Kidney epithelial cell (primary cell): ENCODE data around the gene ATXN1L. TPM values are rescaled to one million over a fixed set of nuclear protein-coding genes. Genes with fewer than 3 reads are reported as not detected.

Source experiments
- DNase-seq: peaks from one replicate; pipeline ENCODE4 v3.0.0-alpha.2; 2010; ENCODE audit warnings: low read depth
- H3K27me3 ChIP-seq: 2 replicates; pipeline ENCODE4 v1.6.0; 2011; ENCODE audit warnings: low read length; ENCODE audit not compliant: control insufficient read depth, insufficient read depth
- H3K36me3 ChIP-seq: 2 replicates; pipeline ENCODE4 v1.5.1; 2011; ENCODE audit warnings: low read length; ENCODE audit not compliant: control insufficient read depth, insufficient read depth
- H3K4me3 ChIP-seq: 2 replicates; pipeline ENCODE4 v1.5.1; 2011; ENCODE audit warnings: low read depth, mild to moderate bottlenecking, control low read depth, low read length
- total RNA-seq: library from RNA; depleted of rRNA; stranded (reverse); fragments of >200 nt; gene quantifications from 2 replicates; pipeline ENCODE4 v1.2.3, GENCODE V29; 2015
- TF ChIP-seq, protein P1 (sequence below): IDR thresholded peaks from 2 replicates; pipeline ENCODE4 v1.5.1; 2011; ENCODE audit warnings: mild to moderate bottlenecking, moderate library complexity, low read length, control low read depth, inconsistent platforms; ENCODE audit not compliant: insufficient read depth, poor library complexity, severe bottlenecking

The ATXN1L gene, protein sequence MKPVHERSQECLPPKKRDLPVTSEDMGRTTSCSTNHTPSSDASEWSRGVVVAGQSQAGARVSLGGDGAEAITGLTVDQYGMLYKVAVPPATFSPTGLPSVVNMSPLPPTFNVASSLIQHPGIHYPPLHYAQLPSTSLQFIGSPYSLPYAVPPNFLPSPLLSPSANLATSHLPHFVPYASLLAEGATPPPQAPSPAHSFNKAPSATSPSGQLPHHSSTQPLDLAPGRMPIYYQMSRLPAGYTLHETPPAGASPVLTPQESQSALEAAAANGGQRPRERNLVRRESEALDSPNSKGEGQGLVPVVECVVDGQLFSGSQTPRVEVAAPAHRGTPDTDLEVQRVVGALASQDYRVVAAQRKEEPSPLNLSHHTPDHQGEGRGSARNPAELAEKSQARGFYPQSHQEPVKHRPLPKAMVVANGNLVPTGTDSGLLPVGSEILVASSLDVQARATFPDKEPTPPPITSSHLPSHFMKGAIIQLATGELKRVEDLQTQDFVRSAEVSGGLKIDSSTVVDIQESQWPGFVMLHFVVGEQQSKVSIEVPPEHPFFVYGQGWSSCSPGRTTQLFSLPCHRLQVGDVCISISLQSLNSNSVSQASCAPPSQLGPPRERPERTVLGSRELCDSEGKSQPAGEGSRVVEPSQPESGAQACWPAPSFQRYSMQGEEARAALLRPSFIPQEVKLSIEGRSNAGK
- 25.7 and 25.9 TPM in 2 replicates for total RNA-seq

DNA sequence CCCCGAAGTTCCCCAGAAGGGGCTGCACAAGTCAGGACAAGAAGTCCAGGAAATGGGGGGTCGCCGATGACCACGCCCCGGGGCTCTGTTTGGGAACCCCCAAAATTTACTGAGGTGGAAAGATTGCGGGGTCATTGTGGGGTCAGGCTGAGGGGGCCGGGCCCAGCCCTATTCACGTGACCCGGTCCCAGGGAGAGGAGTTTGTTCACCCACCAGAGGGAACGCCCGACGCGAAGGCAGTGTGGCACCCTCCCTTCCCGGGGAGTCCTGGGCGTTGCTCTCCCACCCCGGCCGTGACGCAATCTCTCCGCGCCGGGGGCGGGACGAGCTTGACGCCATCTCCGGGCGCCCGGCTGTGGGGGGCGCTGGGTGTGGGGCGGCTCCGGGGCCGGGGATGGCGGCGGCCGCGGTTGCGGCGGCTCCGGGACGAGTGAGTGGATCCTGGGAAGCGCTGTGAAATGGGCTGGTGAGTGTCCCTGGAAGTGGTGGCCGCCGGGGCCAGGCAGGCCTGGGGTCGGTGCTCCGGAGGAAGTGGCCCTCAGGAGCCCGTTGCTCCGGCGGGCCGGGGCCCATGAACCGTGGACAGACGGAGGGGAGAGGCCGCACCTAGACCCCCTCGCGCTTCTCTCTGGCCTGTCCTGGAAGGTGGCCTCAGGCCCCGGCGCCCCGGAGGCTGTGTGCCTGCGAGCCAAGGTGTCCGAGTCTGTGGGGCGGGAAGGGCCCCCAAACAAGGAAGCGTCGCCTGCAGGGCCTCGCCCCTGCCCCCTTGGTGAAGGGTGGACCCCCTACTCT, at the start of gene ATXN1L:
TSS of gene ATXN1L (plus strand) at position 338 of the 792 bp plus-strand sequence. CDS start 3,765 bp downstream, outside the sequence.
- Histone ChIP-seq H3K27me3 (no peaks in the 10 kb centered on the region), H3K4me3 (peak within 1 kb of the TSS; percentile 99), H3K36me3 (peaks cover 3% of the 10 kb centered on the region)
- peak; percentile 34 for DNase-seq
- TF ChIP-seq, protein P1, sequence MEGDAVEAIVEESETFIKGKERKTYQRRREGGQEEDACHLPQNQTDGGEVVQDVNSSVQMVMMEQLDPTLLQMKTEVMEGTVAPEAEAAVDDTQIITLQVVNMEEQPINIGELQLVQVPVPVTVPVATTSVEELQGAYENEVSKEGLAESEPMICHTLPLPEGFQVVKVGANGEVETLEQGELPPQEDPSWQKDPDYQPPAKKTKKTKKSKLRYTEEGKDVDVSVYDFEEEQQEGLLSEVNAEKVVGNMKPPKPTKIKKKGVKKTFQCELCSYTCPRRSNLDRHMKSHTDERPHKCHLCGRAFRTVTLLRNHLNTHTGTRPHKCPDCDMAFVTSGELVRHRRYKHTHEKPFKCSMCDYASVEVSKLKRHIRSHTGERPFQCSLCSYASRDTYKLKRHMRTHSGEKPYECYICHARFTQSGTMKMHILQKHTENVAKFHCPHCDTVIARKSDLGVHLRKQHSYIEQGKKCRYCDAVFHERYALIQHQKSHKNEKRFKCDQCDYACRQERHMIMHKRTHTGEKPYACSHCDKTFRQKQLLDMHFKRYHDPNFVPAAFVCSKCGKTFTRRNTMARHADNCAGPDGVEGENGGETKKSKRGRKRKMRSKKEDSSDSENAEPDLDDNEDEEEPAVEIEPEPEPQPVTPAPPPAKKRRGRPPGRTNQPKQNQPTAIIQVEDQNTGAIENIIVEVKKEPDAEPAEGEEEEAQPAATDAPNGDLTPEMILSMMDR = no peak

DNA sequence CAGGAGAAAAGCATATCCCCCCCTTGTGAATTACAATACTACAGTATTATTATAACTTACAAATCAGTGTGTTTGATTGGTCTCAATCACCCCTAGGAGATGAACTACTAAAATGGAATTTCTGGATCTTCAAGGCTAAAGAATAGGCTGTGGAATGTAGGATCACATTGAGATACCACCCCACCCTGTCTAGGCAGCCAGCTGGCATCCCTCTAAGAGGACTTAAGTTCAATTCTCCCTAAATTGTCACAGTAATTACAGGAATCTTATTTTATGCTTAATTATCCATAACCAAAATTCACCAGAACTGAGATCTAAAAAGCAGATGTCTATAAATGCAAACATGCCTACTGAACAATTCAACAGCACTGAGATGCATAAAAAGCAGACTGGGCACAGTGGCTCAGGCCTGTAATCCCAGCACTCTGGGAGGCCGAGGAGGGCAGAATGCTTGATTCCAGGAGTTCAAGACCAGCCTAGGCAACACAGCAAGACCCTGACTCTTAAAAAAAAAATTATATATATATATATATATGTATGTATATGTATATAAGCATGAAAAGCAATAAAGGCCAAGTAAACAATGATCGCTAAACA, 49.2 kb upstream of the ATXN1L start:
- H3K4me3 ChIP-seq = no peak overlapping the region
- H3K27me3 ChIP-seq = no peaks in the 10 kb centered on the region
- TF ChIP-seq, protein P1 = no peak
- DNase-seq = no peak
- H3K36me3 ChIP-seq = no peaks in the 10 kb centered on the region

DNA sequence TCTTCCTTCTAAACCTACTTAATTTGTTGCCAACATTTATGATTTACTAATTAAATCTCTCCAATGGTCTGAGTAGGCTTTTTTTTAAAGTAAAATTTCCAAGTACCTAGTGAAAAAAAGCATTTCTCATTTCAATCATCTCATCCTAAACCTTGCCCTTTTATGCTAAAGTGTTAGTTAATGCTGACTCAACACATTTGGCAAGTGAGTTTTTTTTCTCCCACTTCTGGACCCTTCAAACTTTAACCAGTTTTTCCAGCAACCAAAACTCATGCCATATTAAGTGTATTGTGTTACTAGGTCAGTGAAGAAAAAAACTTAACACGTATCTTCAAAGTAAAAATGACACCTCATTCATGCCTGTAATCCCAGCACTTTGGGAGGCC, 42.5 kb upstream of the ATXN1L start:
- no peaks in the 10 kb centered on the region for H3K27me3 ChIP-seq
- TF ChIP-seq, protein P1 = no peak
- no peak for DNase-seq
- H3K4me3 ChIP-seq = no peak overlapping the region
- no peaks in the 10 kb centered on the region for H3K36me3 ChIP-seq

DNA sequence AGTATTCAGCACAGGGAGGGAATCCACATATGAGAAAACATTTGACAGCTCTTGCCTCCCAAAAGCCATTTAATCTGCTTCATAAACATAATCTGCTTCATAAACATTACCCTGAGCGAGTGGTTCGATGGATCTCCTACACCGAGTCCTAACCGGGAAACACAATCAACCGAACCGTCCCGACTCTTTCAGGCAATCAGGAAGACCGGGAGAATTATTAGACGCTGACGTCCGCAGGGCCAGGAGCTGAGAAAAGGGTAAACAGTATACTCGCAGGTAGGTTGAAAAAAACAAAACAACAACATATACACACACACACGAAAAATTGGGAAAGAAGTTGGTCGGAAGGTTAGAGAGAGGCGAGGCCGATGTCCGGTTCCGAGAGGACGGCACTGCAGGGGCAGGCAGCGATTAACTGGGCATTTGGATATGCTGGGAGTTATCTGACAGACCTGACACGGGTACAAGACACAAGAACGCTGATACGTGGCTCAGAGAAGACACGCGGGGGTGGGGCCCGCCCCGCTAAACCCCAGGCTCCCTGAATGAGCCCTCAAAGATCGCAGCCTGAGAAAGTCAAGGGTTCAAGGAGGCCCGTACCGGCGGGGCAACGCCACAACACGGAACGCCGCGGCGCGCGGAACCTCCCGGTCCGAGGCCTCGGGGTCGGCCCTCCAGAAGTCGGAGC, 37.7 kb upstream of the ATXN1L start:
- H3K27me3 ChIP-seq = no peaks in the 10 kb centered on the region
- TF ChIP-seq, protein P1 = no peak
- H3K4me3 ChIP-seq = peak overlapping the region; percentile 87
- no peak for DNase-seq
- H3K36me3 ChIP-seq = no peaks in the 10 kb centered on the region
